CD4-positive, alpha-beta T cell treated with Interleukin-15 for 4 hours (primary cell): ENCODE measurements around the gene NBPF4.
A peak's percentile ranks its signal among the peaks of the same experiment; 100 is the strongest.
"Not testable (repeated sequence)": the region's sequence is repeated elsewhere in the genome, so short reads cannot be mapped to it uniquely, and the experiment has no call there.

Experiments used
- DNase-seq: peaks from one replicate; pipeline ENCODE4 v3.0.0-alpha.2; 2020; ENCODE audit warnings: low spot score

NBPF4 gene

GRCh38 chr1:108211014-108211413, 32.9 kb downstream of the NBPF4 start:
- no peak for DNase-seq

- no peak for DNase-seq
These were observed 34.3 kb downstream of the NBPF4 start for GRCh38 chr1:108209456-108210108.

- no peak for DNase-seq
These were observed 35.0 kb downstream of the NBPF4 start for GRCh38 chr1:108208724-108209446.

- DNase-seq: not testable (repeated sequence)
These were observed 40.3 kb downstream of the NBPF4 start for GRCh38 chr1:108203582-108203981.

GRCh38 chr1:108201687-108202086, 42.2 kb downstream of the NBPF4 start:
- no peak for DNase-seq

GRCh38 chr1:108200687-108201051, 43.2 kb downstream of the NBPF4 start:
- DNase-seq: peak; percentile 64

GRCh38 chr1:108199781-108200686, 43.8 kb downstream of the NBPF4 start, which contains the start of gene SLC25A24:
Gene SLC25A24 (minus strand): TSS chr1:108200343. CDS start chr1:108200138, 205 bp downstream.
- peak; percentile 76 for DNase-seq

- DNase-seq: no peak
These were observed 44.6 kb downstream of the NBPF4 start for GRCh38 chr1:108199201-108199691.

- DNase-seq: no peak
These were observed 49.8 kb downstream of the NBPF4 start for GRCh38 chr1:108194051-108194450.

- DNase-seq: no peak
These were observed 50.5 kb downstream of the NBPF4 start for GRCh38 chr1:108193333-108193732.

GRCh38 chr1:108192581-108192980, 51.3 kb downstream of the NBPF4 start:
- DNase-seq: no peak

GRCh38 chr1:108190686-108191416, 53.0 kb downstream of the NBPF4 start:
- no peak for DNase-seq

GRCh38 chr1:108190001-108190634, 53.8 kb downstream of the NBPF4 start:
- DNase-seq: no peak

- no peak for DNase-seq
These were observed 55.1 kb downstream of the NBPF4 start for GRCh38 chr1:108188801-108189200.

GRCh38 chr1:108182959-108183700, 60.7 kb downstream of the NBPF4 start:
- DNase-seq: no peak

GRCh38 chr1:108179018-108179417, 64.9 kb downstream of the NBPF4 start:
- no peak for DNase-seq
